Left colon (tissue), 2 donors: ENCODE results near the gene LILRA5. TPM values are rescaled to one million over a fixed set of nuclear protein-coding genes. Genes with fewer than 3 reads are reported as not detected.
"Not testable (repeated sequence)": the region's sequence is repeated elsewhere in the genome, so short reads cannot be mapped to it uniquely, and the experiment has no call there.

Source experiments
- ATAC-seq: fragments of 200-7000 bp; cut with Tn5 transposase; one replicate; pipeline ENCODE4 v1.9.1; 2020; ENCODE audit warnings: mild to moderate bottlenecking, moderate library complexity
- DNase-seq, 2 donors: peaks; one replicate each; pipeline ENCODE4 v3.0.0-alpha.2; 2020
- intact Hi-C, 2 donors: fragments of 100-400 bp; cut with DNase I in 1 of 2; cut with micrococcal nuclease in 1 of 2; formaldehyde crosslinking; loops; one replicate each; pipeline versions ENCODE4 v1.11.2 to v1.14.0; 2022; cut with DNase I, micrococcal nuclease
- total RNA-seq, 2 donors: library from RNA; stranded (reverse); fragmentation: NEBNext Ultra II Directional; extraction: Animal tissue kit (Norgen Biotek cat#: 25700); gene quantifications; one replicate each; pipeline ENCODE4 v1.2.1, GENCODE V29; 2021
- donor health status: DM: no; HTN: no; CAD: no.
- donor health status: DM: yes; HTN: yes; CAD: no.

LILRA5 gene
- total RNA-seq, 2 donors from 2014 or later, result 0.82 to 2.2 TPM

GRCh38 chr19:54335979-54336892 is 23.3 kb upstream of the LILRA5 start:
- intact Hi-C loops, result no loop called here
- ATAC-seq, result no peak

GRCh38 chr19:54335164-54335563 is 22.2 kb upstream of the LILRA5 start:
- DNase-seq, result no peak
- ATAC-seq, result no peak
- intact Hi-C loops, result no loop called here

More at GRCh38 chr19:54335979-54336892, 23.3 kb upstream of the LILRA5 start:
- DNase-seq, result no peak

- intact Hi-C loops, result no loop called here
- no peak for ATAC-seq
- no peak for DNase-seq
Observed at GRCh38 chr19:54333586-54334298, 20.8 kb upstream of the LILRA5 start.

- intact Hi-C loops, result no loop called here
- no peak for ATAC-seq
- no peak for DNase-seq
Observed at GRCh38 chr19:54332149-54332548, 19.2 kb upstream of the LILRA5 start.

- intact Hi-C loops, result no loop called here
Observed at GRCh38 chr19:54331626-54332025, 18.7 kb upstream of the LILRA5 start.

GRCh38 chr19:54329476-54330165 is 16.7 kb upstream of the LILRA5 start:
- DNase-seq, result no peak
- ATAC-seq, result no peak
- intact Hi-C loops, result no loop called here

More at GRCh38 chr19:54331626-54332025, 18.7 kb upstream of the LILRA5 start:
- DNase-seq (no peak), ATAC-seq (no peak)

- DNase-seq, intact Hi-C loops, ATAC-seq: not testable (repeated sequence)
Observed at GRCh38 chr19:54328781-54329180, 15.8 kb upstream of the LILRA5 start.

GRCh38 chr19:54325631-54326030 is 12.7 kb upstream of the LILRA5 start:
- DNase-seq (no peak), ATAC-seq (no peak)
- intact Hi-C loops, result no loop called here

- ATAC-seq, result peak; percentile 53
- intact Hi-C loops, result no loop called here
- DNase-seq, result no peak
Observed at GRCh38 chr19:54325194-54325621, 12.2 kb upstream of the LILRA5 start.

- intact Hi-C loops, result no loop called here
- DNase-seq (no peak), ATAC-seq (no peak)
Observed at GRCh38 chr19:54324071-54324470, 11.1 kb upstream of the LILRA5 start.

- ATAC-seq, DNase-seq, intact Hi-C loops: not testable (repeated sequence)
Observed at GRCh38 chr19:54322934-54323333, 10.0 kb upstream of the LILRA5 start.

GRCh38 chr19:54322295-54322694 is 9.3 kb upstream of the LILRA5 start:
- intact Hi-C loops, DNase-seq, ATAC-seq: not testable (repeated sequence)

GRCh38 chr19:54319892-54320670 is 7.1 kb upstream of the LILRA5 start:
- intact Hi-C loops, result no loop called here
- no peak for ATAC-seq
- DNase-seq, result no peak

GRCh38 chr19:54319049-54319448 is 6.1 kb upstream of the LILRA5 start:
- ATAC-seq (no peak), DNase-seq (no peak)
- intact Hi-C loops, result no loop called here

GRCh38 chr19:54317965-54318240 is 4.9 kb upstream of the LILRA5 start:
- intact Hi-C loops, result no loop called here
- ATAC-seq (no peak), DNase-seq (no peak)

- DNase-seq (no peak), ATAC-seq (no peak)
- intact Hi-C loops, result no loop called here
Observed at GRCh38 chr19:54317108-54317964, 4.4 kb upstream of the LILRA5 start.

GRCh38 chr19:54316746-54317107 is 3.8 kb upstream of the LILRA5 start:
- DNase-seq (no peak), ATAC-seq (no peak)
- intact Hi-C loops, result no loop called here

GRCh38 chr19:54315956-54316355 is 3.0 kb upstream of the LILRA5 start:
- DNase-seq (no peak), ATAC-seq (no peak)
- intact Hi-C loops, result no loop called here
